Measurements from ENCODE around the gene STK32C. TPM values are rescaled to one million over a fixed set of nuclear protein-coding genes. Genes with fewer than 3 reads are reported as not detected.

The STK32C gene
- total RNA-seq, 1 donor from 2014 or later = 2.5 TPM

GRCh38 chr10:132328738-132329137 lies 21.0 kb upstream of the STK32C start:
- Histone ChIP-seq H3K27me3 (no peaks in the 10 kb centered on the region), H2AFZ (replicated peaks) (no peak overlapping the region), H3F3A (ENCODE audit: low read depth) (peaks cover 12% of the 10 kb centered on the region), H3K9ac (no peak overlapping the region), H3K4me3 (no peak overlapping the region), H4K20me1 (ENCODE audit: low read depth) (peaks cover 23% of the 10 kb centered on the region), H3K4me1 (peaks cover 25% of the 10 kb centered on the region), H3K4me2 (peak overlapping the region; percentile 87), H3K27ac (no peak overlapping the region), H3K79me2 (ENCODE audit: low read depth) (peaks cover 46% of the 10 kb centered on the region), H3K9me3 (ENCODE audit: low read depth) (no peaks in the 10 kb centered on the region), H3K36me3 (no peaks in the 10 kb centered on the region)
- no peak overlapping the region for H3K27ac Mint-ChIP-seq
- DNase-seq (ENCODE audit: low spot score) = no peak
- H3K36me3 Mint-ChIP-seq = peaks cover 52% of the 10 kb centered on the region
- peaks cover 34% of the 10 kb centered on the region for H3K4me1 Mint-ChIP-seq
- H3K4me3 Mint-ChIP-seq = no peak overlapping the region
- TF ChIP-seq EZH2phosphoT487 (IDR thresholded peaks at IDR 0.05) = no peak
- no peak for TF ChIP-seq CTCF (IDR thresholded peaks at IDR 0.05)
- TF ChIP-seq EZH2 (IDR thresholded peaks at IDR 0.05) = no peak
- H3K9me3 Mint-ChIP-seq = peaks cover 9% of the 10 kb centered on the region
- peaks cover 2% of the 10 kb centered on the region for H3K27me3 Mint-ChIP-seq (ENCODE audit: insufficient read depth, low read depth)

- Histone ChIP-seq H2AFZ (replicated peaks) (no peak overlapping the region), H3F3A (ENCODE audit: low read depth) (peaks cover 11% of the 10 kb centered on the region), H3K9me3 (ENCODE audit: low read depth) (no peaks in the 10 kb centered on the region), H3K9ac (no peak overlapping the region), H3K4me1 (peaks cover 24% of the 10 kb centered on the region), H3K79me2 (ENCODE audit: low read depth) (peaks cover 46% of the 10 kb centered on the region), H3K27me3 (no peaks in the 10 kb centered on the region), H3K4me3 (no peak overlapping the region), H3K27ac (no peak overlapping the region), H3K4me2 (no peak overlapping the region), H3K36me3 (no peaks in the 10 kb centered on the region), H4K20me1 (ENCODE audit: low read depth) (peaks cover 23% of the 10 kb centered on the region)
- no peak for TF ChIP-seq EZH2phosphoT487 (IDR thresholded peaks at IDR 0.05)
- TF ChIP-seq CTCF (IDR thresholded peaks at IDR 0.05) = no peak
- TF ChIP-seq EZH2 (IDR thresholded peaks at IDR 0.05) = no peak
- DNase-seq (ENCODE audit: low spot score) = no peak
- H3K4me1 Mint-ChIP-seq = peaks cover 28% of the 10 kb centered on the region
- H3K27ac Mint-ChIP-seq = peak overlapping the region; percentile 24
- H3K27me3 Mint-ChIP-seq (ENCODE audit: insufficient read depth, low read depth) = peaks cover 5% of the 10 kb centered on the region
- H3K36me3 Mint-ChIP-seq = peaks cover 52% of the 10 kb centered on the region
- H3K4me3 Mint-ChIP-seq = peak overlapping the region; percentile 20
- H3K9me3 Mint-ChIP-seq = peaks cover 9% of the 10 kb centered on the region
Measured at GRCh38 chr10:132328106-132328505, 20.4 kb upstream of the STK32C start.

- H3K27me3 ChIP-seq = no peaks in the 10 kb centered on the region
- no peak overlapping the region for H3K27ac ChIP-seq
- H3F3A ChIP-seq (ENCODE audit: low read depth) = no peaks in the 10 kb centered on the region
- peaks cover 9% of the 10 kb centered on the region for H3K9me3 Mint-ChIP-seq
- no peaks in the 10 kb centered on the region for H3K36me3 ChIP-seq
- H3K4me2 ChIP-seq = no peak overlapping the region
- H3K4me3 ChIP-seq = no peak overlapping the region
- H3K27me3 Mint-ChIP-seq (ENCODE audit: insufficient read depth, low read depth) = peaks cover 5% of the 10 kb centered on the region
- no peak overlapping the region for H3K4me3 Mint-ChIP-seq
- DNase-seq (ENCODE audit: low spot score) = no peak
- H3K36me3 Mint-ChIP-seq = peaks cover 52% of the 10 kb centered on the region
- no peak overlapping the region for H2AFZ ChIP-seq (replicated peaks)
- peaks cover 46% of the 10 kb centered on the region for H3K79me2 ChIP-seq (ENCODE audit: low read depth)
- H4K20me1 ChIP-seq (ENCODE audit: low read depth) = peaks cover 23% of the 10 kb centered on the region
- H3K4me1 Mint-ChIP-seq = peaks cover 21% of the 10 kb centered on the region
- no peaks in the 10 kb centered on the region for H3K9me3 ChIP-seq (ENCODE audit: low read depth)
- no peak overlapping the region for H3K9ac ChIP-seq
- no peak overlapping the region for H3K27ac Mint-ChIP-seq
- H3K4me1 ChIP-seq = peaks cover 15% of the 10 kb centered on the region
- no peak for TF ChIP-seq EZH2 (IDR thresholded peaks at IDR 0.05)
- TF ChIP-seq CTCF (IDR thresholded peaks at IDR 0.05) = no peak
- no peak for TF ChIP-seq EZH2phosphoT487 (IDR thresholded peaks at IDR 0.05)
Measured at GRCh38 chr10:132326925-132327324, 19.2 kb upstream of the STK32C start.

Data from neural progenitor cell (in vitro differentiated cells).